ENCODE results near the gene AK9.

AK9 gene

GRCh38 chr6:109722011-109722410 is 31.0 kb upstream of the AK9 start:
- Histone ChIP-seq H3K79me1 (ENCODE audit: low read length) (no peaks in the 10 kb centered on the region), H3K9ac (ENCODE audit: low read length) (no peak overlapping the region), H3K4ac (ENCODE audit: low read depth, low read length) (no peak overlapping the region), H3K23ac (ENCODE audit: low read length) (no peak overlapping the region), H4K12ac (ENCODE audit: low read depth, low read length) (no peak overlapping the region), H3K4me1 (ENCODE audit: control insufficient read depth in 1 of 2, insufficient read depth in 2 of 2, low read length in 2 of 2) (no peaks in the 10 kb centered on the region), H3K27me3 (ENCODE audit: insufficient read depth, low read length) (no peaks in the 10 kb centered on the region), H3K79me2 (ENCODE audit: control insufficient read depth, insufficient read depth, low read length, poor library complexity) (no peaks in the 10 kb centered on the region), H3K14ac (ENCODE audit: low read length) (no peak overlapping the region), H3K27ac (ENCODE audit: low read depth, low read length) (no peak overlapping the region), H4K8ac (ENCODE audit: low read depth, low read length) (no peak overlapping the region), H3K36me3 (ENCODE audit: control insufficient read depth in 1 of 2, insufficient read depth in 2 of 2, low read length in 2 of 2) (no peaks in the 10 kb centered on the region), H2BK5ac (ENCODE audit: low read depth, low read length, poor library complexity) (no peak overlapping the region), H2BK12ac (ENCODE audit: low read length) (no peak overlapping the region), H3K9me3 (ENCODE audit: insufficient read depth, low read depth, low read length) (no peaks in the 10 kb centered on the region), H4K91ac (ENCODE audit: low read depth, low read length) (no peak overlapping the region), H2AFZ (ENCODE audit: insufficient read depth, low read length, poor library complexity) (no peak overlapping the region), H3K4me3 (ENCODE audit: low read depth, low read length) (no peak overlapping the region), H3K4me2 (ENCODE audit: low read length) (no peak overlapping the region), H2BK120ac (ENCODE audit: insufficient read depth, low read length, poor library complexity) (no peak overlapping the region), H2AK5ac (ENCODE audit: low read length) (no peak overlapping the region), H3K18ac (ENCODE audit: low read length) (no peak overlapping the region)
- DNase-seq: no peak
- WGBS (ENCODE audit: extremely low coverage, insufficient coverage, insufficient read length): no CpG with 5 or more reads among the region's 3 CpGs

- Histone ChIP-seq H2BK12ac (ENCODE audit: low read length) (no peak overlapping the region), H4K12ac (ENCODE audit: low read depth, low read length) (no peak overlapping the region), H3K4me1 (ENCODE audit: control insufficient read depth in 1 of 2, insufficient read depth in 2 of 2, low read length in 2 of 2) (no peaks in the 10 kb centered on the region), H2AFZ (ENCODE audit: insufficient read depth, low read length, poor library complexity) (no peak overlapping the region), H3K27me3 (ENCODE audit: insufficient read depth, low read length) (no peaks in the 10 kb centered on the region), H4K91ac (ENCODE audit: low read depth, low read length) (no peak overlapping the region), H3K4me2 (ENCODE audit: low read length) (no peak overlapping the region), H3K79me2 (ENCODE audit: control insufficient read depth, insufficient read depth, low read length, poor library complexity) (no peaks in the 10 kb centered on the region), H3K14ac (ENCODE audit: low read length) (no peak overlapping the region), H3K79me1 (ENCODE audit: low read length) (no peaks in the 10 kb centered on the region), H2BK120ac (ENCODE audit: insufficient read depth, low read length, poor library complexity) (no peak overlapping the region), H3K23ac (ENCODE audit: low read length) (no peak overlapping the region), H3K9me3 (ENCODE audit: insufficient read depth, low read depth, low read length) (no peaks in the 10 kb centered on the region), H4K8ac (ENCODE audit: low read depth, low read length) (no peak overlapping the region), H2BK5ac (ENCODE audit: low read depth, low read length, poor library complexity) (no peak overlapping the region), H3K9ac (ENCODE audit: low read length) (no peak overlapping the region), H3K36me3 (ENCODE audit: control insufficient read depth in 1 of 2, insufficient read depth in 2 of 2, low read length in 2 of 2) (no peaks in the 10 kb centered on the region), H3K4ac (ENCODE audit: low read depth, low read length) (no peak overlapping the region), H3K27ac (ENCODE audit: low read depth, low read length) (no peak overlapping the region), H3K4me3 (ENCODE audit: low read depth, low read length) (no peak overlapping the region), H2AK5ac (ENCODE audit: low read length) (no peak overlapping the region), H3K18ac (ENCODE audit: low read length) (no peak overlapping the region)
- WGBS (ENCODE audit: extremely low coverage, insufficient coverage, insufficient read length): no CpG with 5 or more reads among the region's 3 CpGs
- peak in 1 of 2 donors; percentile 28 for DNase-seq
Measured at GRCh38 chr6:109720311-109720710, 29.3 kb upstream of the AK9 start.

GRCh38 chr6:109718991-109719390 is 28.0 kb upstream of the AK9 start:
- H3K4me2 ChIP-seq (ENCODE audit: low read length): no peak overlapping the region
- H2BK12ac ChIP-seq (ENCODE audit: low read length): no peak overlapping the region
- H3K27me3 ChIP-seq (ENCODE audit: insufficient read depth, low read length): no peaks in the 10 kb centered on the region
- no peak overlapping the region for H3K4me3 ChIP-seq (ENCODE audit: low read depth, low read length)
- H2AFZ ChIP-seq (ENCODE audit: insufficient read depth, low read length, poor library complexity): no peak overlapping the region
- no peak overlapping the region for H3K23ac ChIP-seq (ENCODE audit: low read length)
- H3K4ac ChIP-seq (ENCODE audit: low read depth, low read length): no peak overlapping the region
- no peak overlapping the region for H4K8ac ChIP-seq (ENCODE audit: low read depth, low read length)
- H4K91ac ChIP-seq (ENCODE audit: low read depth, low read length): no peak overlapping the region
- H3K9ac ChIP-seq (ENCODE audit: low read length): no peak overlapping the region
- no peaks in the 10 kb centered on the region for H3K4me1 ChIP-seq (ENCODE audit: control insufficient read depth in 1 of 2, insufficient read depth in 2 of 2, low read length in 2 of 2)
- H3K27ac ChIP-seq (ENCODE audit: low read depth, low read length): no peak overlapping the region
- no peak overlapping the region for H3K14ac ChIP-seq (ENCODE audit: low read length)
- no peaks in the 10 kb centered on the region for H3K9me3 ChIP-seq (ENCODE audit: insufficient read depth, low read depth, low read length)
- no peak overlapping the region for H3K18ac ChIP-seq (ENCODE audit: low read length)
- no peaks in the 10 kb centered on the region for H3K79me1 ChIP-seq (ENCODE audit: low read length)
- no peaks in the 10 kb centered on the region for H3K79me2 ChIP-seq (ENCODE audit: control insufficient read depth, insufficient read depth, low read length, poor library complexity)
- no peaks in the 10 kb centered on the region for H3K36me3 ChIP-seq (ENCODE audit: control insufficient read depth in 1 of 2, insufficient read depth in 2 of 2, low read length in 2 of 2)
- no CpG with 5 or more reads among the region's 5 CpGs for WGBS (ENCODE audit: extremely low coverage, insufficient coverage, insufficient read length)
- H4K12ac ChIP-seq (ENCODE audit: low read depth, low read length): no peak overlapping the region
- DNase-seq: peak; percentile 32 to 41
- H2AK5ac ChIP-seq (ENCODE audit: low read length): no peak overlapping the region
- no peak overlapping the region for H2BK120ac ChIP-seq (ENCODE audit: insufficient read depth, low read length, poor library complexity)
- H2BK5ac ChIP-seq (ENCODE audit: low read depth, low read length, poor library complexity): no peak overlapping the region

GRCh38 chr6:109717971-109718370 is 27.0 kb upstream of the AK9 start:
- Histone ChIP-seq H3K79me2 (ENCODE audit: control insufficient read depth, insufficient read depth, low read length, poor library complexity) (no peaks in the 10 kb centered on the region), H3K9ac (ENCODE audit: low read length) (no peak overlapping the region), H4K12ac (ENCODE audit: low read depth, low read length) (no peak overlapping the region), H3K4ac (ENCODE audit: low read depth, low read length) (no peak overlapping the region), H2BK12ac (ENCODE audit: low read length) (no peak overlapping the region), H3K4me3 (ENCODE audit: low read depth, low read length) (no peak overlapping the region), H3K4me1 (ENCODE audit: control insufficient read depth in 1 of 2, insufficient read depth in 2 of 2, low read length in 2 of 2) (no peaks in the 10 kb centered on the region), H3K79me1 (ENCODE audit: low read length) (no peaks in the 10 kb centered on the region), H3K14ac (ENCODE audit: low read length) (no peak overlapping the region), H3K18ac (ENCODE audit: low read length) (no peak overlapping the region), H2BK120ac (ENCODE audit: insufficient read depth, low read length, poor library complexity) (no peak overlapping the region), H3K4me2 (ENCODE audit: low read length) (no peak overlapping the region), H2AK5ac (ENCODE audit: low read length) (no peak overlapping the region), H3K27me3 (ENCODE audit: insufficient read depth, low read length) (no peaks in the 10 kb centered on the region), H4K91ac (ENCODE audit: low read depth, low read length) (no peak overlapping the region), H2BK5ac (ENCODE audit: low read depth, low read length, poor library complexity) (no peak overlapping the region), H3K27ac (ENCODE audit: low read depth, low read length) (no peak overlapping the region), H3K36me3 (ENCODE audit: control insufficient read depth in 1 of 2, insufficient read depth in 2 of 2, low read length in 2 of 2) (no peaks in the 10 kb centered on the region), H2AFZ (ENCODE audit: insufficient read depth, low read length, poor library complexity) (no peak overlapping the region), H4K8ac (ENCODE audit: low read depth, low read length) (no peak overlapping the region), H3K9me3 (ENCODE audit: insufficient read depth, low read depth, low read length) (peaks cover 3% of the 10 kb centered on the region), H3K23ac (ENCODE audit: low read length) (no peak overlapping the region)
- no CpG with 5 or more reads among the region's 2 CpGs for WGBS (ENCODE audit: extremely low coverage, insufficient coverage, insufficient read length)
- no peak for DNase-seq

All from trophoblast cell (in vitro differentiated cells and primary cell).